ENCODE data around the gene CRYGC. TPM values are rescaled to one million over a fixed set of nuclear protein-coding genes. Genes with fewer than 3 reads are reported as not detected.

The CRYGC gene
- total and polyA plus RNA-seq, 2 donors (not counting 1 experiment from before 2014, with no cell fraction given) = not detected

- DNase-seq = no peak
- Mint-ChIP-seq H3K4me1 (no peaks in the 10 kb centered on the region), H3K27me3 (peaks cover 25% of the 10 kb centered on the region), H3K4me3 (no peak overlapping the region), H3K9me3 (ENCODE audit: insufficient read depth) (no peaks in the 10 kb centered on the region), H3K27ac (no peak overlapping the region)
- H3K36me3 ChIP-seq (replicated peaks in 1 of 2; ENCODE audit: control extremely low read depth in 1 of 2, control insufficient read depth in 1 of 2, extremely low read depth in 1 of 2, insufficient read depth in 2 of 2, low read length in 1 of 2) = no peaks in the 10 kb centered on the region
- 89% methylated on average over 2 of the region's 2 CpGs for WGBS (ENCODE audit: insufficient coverage)
- H3K9ac ChIP-seq (ENCODE audit: low read length) = no peak overlapping the region
- H3K27me3 ChIP-seq (replicated peaks in 1 of 4; ENCODE audit: control extremely low read depth in 1 of 4, control insufficient read depth in 3 of 4, insufficient read depth in 4 of 4, low read length in 3 of 4) = peaks cover 0 to 3% (median 0%) of the 10 kb centered on the region in 4 experiments
- ChIA-PET POLR2A (no interaction called here), CTCF (no interaction called here)
- H3K4me3 ChIP-seq (ENCODE audit: control extremely low read depth in 1 of 5, extremely low read depth in 1 of 5, insufficient read depth in 1 of 5, low read depth in 2 of 5, low read length in 4 of 5) = no peak overlapping the region
- H3K27ac ChIP-seq (ENCODE audit: low read length in 2 of 2) = no peak overlapping the region
- H3K79me2 ChIP-seq (ENCODE audit: control insufficient read depth, insufficient read depth, low read length) = no peaks in the 10 kb centered on the region
- no peak for ATAC-seq (ENCODE audit: low read depth)
- H2AFZ ChIP-seq (ENCODE audit: insufficient read depth, low read depth, low read length, poor library complexity, severe bottlenecking) = no peak overlapping the region
- no peaks in the 10 kb centered on the region for H3K9me3 ChIP-seq (ENCODE audit: control extremely low read depth in 1 of 3, control insufficient read depth in 2 of 3, insufficient read depth in 1 of 3, low read length in 2 of 3)
- no peaks in the 10 kb centered on the region for H3K4me1 ChIP-seq (ENCODE audit: control insufficient read depth in 2 of 2, insufficient read depth in 2 of 2, low read length in 2 of 2)
- H4K20me1 ChIP-seq (ENCODE audit: control insufficient read depth, insufficient read depth, low read length, poor library complexity, severe bottlenecking) = no peaks in the 10 kb centered on the region
- TF ChIP-seq EZH2 (IDR thresholded peaks at IDR 0.05; ENCODE audit: borderline replicate concordance, insufficient read depth, low read depth, low read length, poor library complexity, severe bottlenecking) (no peak), CTCF (IDR thresholded peaks at IDR 0.05) (no peak)
- intact Hi-C loops (cut with micrococcal nuclease) = no loop called here
- H3K4me2 ChIP-seq (replicated peaks; ENCODE audit: low read depth, low read length, poor library complexity, severe bottlenecking) = no peak overlapping the region
Measured at GRCh38 chr2:208098267-208098666, 31.4 kb downstream of the CRYGC start.

GRCh38 chr2:208097801-208098200 lies 31.8 kb downstream of the CRYGC start:
- DNase-seq = no peak
- no peaks in the 10 kb centered on the region for H4K20me1 ChIP-seq (ENCODE audit: control insufficient read depth, insufficient read depth, low read length, poor library complexity, severe bottlenecking)
- no peak overlapping the region for H3K4me2 ChIP-seq (replicated peaks; ENCODE audit: low read depth, low read length, poor library complexity, severe bottlenecking)
- ChIA-PET POLR2A (no interaction called here), CTCF (no interaction called here)
- H3K27ac Mint-ChIP-seq = no peak overlapping the region
- peaks cover 25% of the 10 kb centered on the region for H3K27me3 Mint-ChIP-seq
- no peaks in the 10 kb centered on the region for H3K36me3 ChIP-seq (replicated peaks in 1 of 2; ENCODE audit: control extremely low read depth in 1 of 2, control insufficient read depth in 1 of 2, extremely low read depth in 1 of 2, insufficient read depth in 2 of 2, low read length in 1 of 2)
- intact Hi-C loops (cut with micrococcal nuclease) = no loop called here
- H3K4me1 Mint-ChIP-seq = no peaks in the 10 kb centered on the region
- ATAC-seq (ENCODE audit: low read depth) = no peak
- H3K4me3 Mint-ChIP-seq = no peak overlapping the region
- TF ChIP-seq EZH2 (IDR thresholded peaks at IDR 0.05; ENCODE audit: borderline replicate concordance, insufficient read depth, low read depth, low read length, poor library complexity, severe bottlenecking) (no peak), CTCF (IDR thresholded peaks at IDR 0.05) (no peak)
- no peaks in the 10 kb centered on the region for H3K79me2 ChIP-seq (ENCODE audit: control insufficient read depth, insufficient read depth, low read length)
- no peak overlapping the region for H2AFZ ChIP-seq (ENCODE audit: insufficient read depth, low read depth, low read length, poor library complexity, severe bottlenecking)
- H3K4me1 ChIP-seq (ENCODE audit: control insufficient read depth in 2 of 2, insufficient read depth in 2 of 2, low read length in 2 of 2) = no peaks in the 10 kb centered on the region
- no peak overlapping the region for H3K9ac ChIP-seq (ENCODE audit: low read length)
- peaks cover 0 to 3% (median 1%) of the 10 kb centered on the region in 4 experiments for H3K27me3 ChIP-seq (replicated peaks in 1 of 4; ENCODE audit: control extremely low read depth in 1 of 4, control insufficient read depth in 3 of 4, insufficient read depth in 4 of 4, low read length in 3 of 4)
- H3K4me3 ChIP-seq (ENCODE audit: control extremely low read depth in 1 of 5, extremely low read depth in 1 of 5, insufficient read depth in 1 of 5, low read depth in 2 of 5, low read length in 4 of 5) = no peak overlapping the region
- no peaks in the 10 kb centered on the region for H3K9me3 ChIP-seq (ENCODE audit: control extremely low read depth in 1 of 3, control insufficient read depth in 2 of 3, insufficient read depth in 1 of 3, low read length in 2 of 3)
- no peak overlapping the region for H3K27ac ChIP-seq (ENCODE audit: low read length in 2 of 2)
- 93% methylated on average over 4 of the region's 5 CpGs for WGBS (ENCODE audit: insufficient coverage)
- H3K9me3 Mint-ChIP-seq (ENCODE audit: insufficient read depth) = no peaks in the 10 kb centered on the region
